Cardiac fibroblast (primary cell): ENCODE measurements around the gene FAM171A1.

Experiments used
- DNase-seq, 2 donors: peaks; one replicate each; pipeline versions ENCODE4 v3.0.0 to v3.0.0-alpha.2; 2010; ENCODE audit warnings: low read depth in 2 of 2
- H3K4me3 ChIP-seq, 2 donors: replicated peaks in 1 of 2; 1 replicate in 1 of 2; 2 replicates in 1 of 2; pipeline ENCODE4 v1.5.1; 2011; ENCODE audit warnings: low read depth in 2 of 2, low read length in 2 of 2, mild to moderate bottlenecking in 2 of 2, moderate library complexity in 1 of 2
- TF ChIP-seq, protein P1 (sequence below): IDR thresholded peaks from one replicate; pipeline ENCODE4 v1.5.1; 2011; ENCODE audit warnings: low read depth, mild to moderate bottlenecking, low read length, inconsistent platforms

The FAM171A1 gene

DNA sequence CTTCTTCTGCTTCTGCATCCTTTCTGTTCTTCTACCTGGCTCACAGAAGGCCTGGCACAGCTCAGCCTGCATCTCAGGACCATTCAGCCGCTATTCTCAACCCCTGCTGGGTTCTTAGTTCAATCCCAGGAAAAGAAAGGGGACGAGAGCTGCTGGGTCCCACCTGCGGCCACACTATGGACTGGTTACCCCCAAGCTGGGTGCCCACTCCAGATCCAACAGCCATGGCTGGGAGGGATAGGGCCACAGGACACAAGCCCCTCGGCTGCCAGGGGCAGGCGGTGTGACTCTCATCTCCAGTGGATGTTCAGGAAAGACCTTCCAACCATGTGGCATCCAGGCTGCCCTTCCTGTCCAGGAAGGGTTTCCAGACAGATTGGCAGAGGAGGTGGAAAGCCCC lies 105.0 kb downstream of the FAM171A1 start:
- H3K4me3 ChIP-seq, result no peak overlapping the region
- DNase-seq, result no peak
- TF ChIP-seq, protein P1, sequence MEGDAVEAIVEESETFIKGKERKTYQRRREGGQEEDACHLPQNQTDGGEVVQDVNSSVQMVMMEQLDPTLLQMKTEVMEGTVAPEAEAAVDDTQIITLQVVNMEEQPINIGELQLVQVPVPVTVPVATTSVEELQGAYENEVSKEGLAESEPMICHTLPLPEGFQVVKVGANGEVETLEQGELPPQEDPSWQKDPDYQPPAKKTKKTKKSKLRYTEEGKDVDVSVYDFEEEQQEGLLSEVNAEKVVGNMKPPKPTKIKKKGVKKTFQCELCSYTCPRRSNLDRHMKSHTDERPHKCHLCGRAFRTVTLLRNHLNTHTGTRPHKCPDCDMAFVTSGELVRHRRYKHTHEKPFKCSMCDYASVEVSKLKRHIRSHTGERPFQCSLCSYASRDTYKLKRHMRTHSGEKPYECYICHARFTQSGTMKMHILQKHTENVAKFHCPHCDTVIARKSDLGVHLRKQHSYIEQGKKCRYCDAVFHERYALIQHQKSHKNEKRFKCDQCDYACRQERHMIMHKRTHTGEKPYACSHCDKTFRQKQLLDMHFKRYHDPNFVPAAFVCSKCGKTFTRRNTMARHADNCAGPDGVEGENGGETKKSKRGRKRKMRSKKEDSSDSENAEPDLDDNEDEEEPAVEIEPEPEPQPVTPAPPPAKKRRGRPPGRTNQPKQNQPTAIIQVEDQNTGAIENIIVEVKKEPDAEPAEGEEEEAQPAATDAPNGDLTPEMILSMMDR, result no peak

DNA sequence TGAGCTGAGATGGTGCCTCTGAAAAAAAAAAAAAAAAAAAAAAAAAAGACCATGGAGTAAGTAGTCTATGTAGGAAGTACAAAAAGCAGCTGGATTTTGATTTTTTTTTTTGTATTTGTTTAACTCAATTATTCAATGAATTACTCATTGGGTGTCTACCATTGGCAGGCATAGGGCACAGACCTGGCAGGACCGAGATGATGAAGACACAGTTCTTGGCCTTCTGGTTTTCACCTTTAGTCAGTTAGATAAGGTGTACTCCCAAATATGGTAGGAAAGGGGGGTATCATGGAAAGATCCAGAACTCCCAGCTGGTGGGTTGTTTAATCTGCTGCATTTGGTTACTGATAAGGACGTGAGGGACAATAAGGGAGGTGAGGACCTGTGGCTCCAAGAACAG lies 105.5 kb downstream of the FAM171A1 start:
- no peak overlapping the region for H3K4me3 ChIP-seq
- DNase-seq, result no peak
- TF ChIP-seq, protein P1, result no peak

DNA sequence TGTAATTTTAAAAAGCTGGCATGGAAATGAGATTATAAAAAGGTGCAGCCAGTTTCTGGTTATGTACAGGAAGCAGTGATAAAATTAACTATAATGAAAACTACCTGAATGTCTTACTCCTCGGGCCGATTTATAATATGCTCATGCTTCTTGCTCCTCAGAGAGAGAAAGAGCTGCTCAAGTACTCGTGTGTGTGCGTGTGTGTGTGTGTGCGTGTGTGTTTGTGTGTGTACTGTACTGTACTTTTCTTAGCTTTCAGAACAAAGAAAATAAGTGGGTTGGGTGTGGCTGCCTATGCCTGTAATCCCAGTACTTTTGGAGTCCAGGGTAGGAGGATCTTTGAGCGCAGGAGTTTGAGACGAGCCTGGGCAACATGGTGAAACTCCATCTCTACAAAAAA lies 106.0 kb downstream of the FAM171A1 start:
- DNase-seq, result peak in 1 of 2 donors; percentile 23
- TF ChIP-seq, protein P1, result no peak
- no peak overlapping the region for H3K4me3 ChIP-seq

DNA sequence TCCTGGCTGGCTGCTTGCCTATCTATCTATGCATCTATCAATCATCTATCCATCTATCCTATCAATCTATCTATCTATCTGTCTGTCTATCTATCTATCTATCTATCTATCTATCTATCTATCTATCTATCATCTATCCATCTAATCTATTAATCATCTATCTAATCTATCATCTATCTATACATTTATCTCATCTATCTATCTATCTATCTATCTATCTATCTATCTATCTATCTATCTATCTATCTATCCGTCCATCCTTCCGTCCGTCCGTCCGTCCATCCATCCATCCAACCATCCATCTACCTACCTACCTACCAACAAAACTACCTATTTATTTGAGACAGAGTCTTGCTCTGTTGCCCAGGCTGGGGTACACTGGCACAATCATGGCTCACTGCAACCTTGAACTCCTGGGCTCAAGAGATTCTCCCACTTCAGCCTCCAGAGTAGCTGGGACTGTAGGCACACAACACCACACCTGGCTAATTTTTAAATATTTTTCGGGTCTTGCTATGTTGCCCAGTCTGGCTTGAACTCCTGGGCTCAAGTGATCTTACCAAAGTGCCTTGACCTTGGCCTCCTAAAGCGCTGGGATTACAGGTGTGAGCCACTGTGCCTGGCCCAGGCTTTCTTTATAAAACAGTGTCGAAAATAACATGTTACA lies 107.3 kb downstream of the FAM171A1 start:
- TF ChIP-seq, protein P1, result no peak
- H3K4me3 ChIP-seq, result no peak overlapping the region

DNA sequence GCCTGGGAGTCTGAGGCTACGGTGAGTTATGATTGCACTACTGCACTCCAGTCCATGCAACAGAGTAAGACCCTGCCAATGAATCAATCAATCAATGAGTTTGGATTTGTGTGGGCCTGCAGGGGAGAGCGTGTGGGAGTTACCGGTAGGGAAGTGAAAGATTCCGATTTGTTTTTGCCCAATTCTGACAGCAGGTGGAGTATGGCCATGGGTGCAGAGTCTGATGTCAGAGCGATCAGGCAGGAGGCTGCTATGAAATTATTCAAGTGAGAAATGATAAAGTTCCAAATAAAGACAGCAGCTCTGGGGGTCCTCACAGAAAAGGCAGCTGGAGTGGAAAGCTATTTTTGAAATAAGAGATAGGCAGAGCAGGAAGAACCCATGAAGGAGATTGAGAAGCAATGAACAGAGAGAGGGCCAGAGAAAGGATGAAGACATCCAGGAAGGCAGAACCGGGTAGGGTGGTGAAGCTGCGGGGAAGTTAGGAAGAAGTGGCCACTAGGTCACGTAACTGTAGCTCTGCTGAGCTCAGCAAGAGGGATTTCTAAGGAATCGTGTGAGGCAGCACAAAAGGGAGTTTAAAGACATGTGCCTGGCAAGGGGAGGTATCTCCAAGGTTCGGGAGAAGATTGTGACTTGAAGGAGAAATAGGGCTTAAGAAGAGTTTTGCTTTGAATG lies 108.9 kb downstream of the FAM171A1 start:
- TF ChIP-seq, protein P1, result peak; percentile 36
- H3K4me3 ChIP-seq, result no peak overlapping the region
- peak; percentile 52 to 67 for DNase-seq

More for the DNA sequence above, 107.3 kb downstream of the FAM171A1 start:
- DNase-seq, result no peak

DNA sequence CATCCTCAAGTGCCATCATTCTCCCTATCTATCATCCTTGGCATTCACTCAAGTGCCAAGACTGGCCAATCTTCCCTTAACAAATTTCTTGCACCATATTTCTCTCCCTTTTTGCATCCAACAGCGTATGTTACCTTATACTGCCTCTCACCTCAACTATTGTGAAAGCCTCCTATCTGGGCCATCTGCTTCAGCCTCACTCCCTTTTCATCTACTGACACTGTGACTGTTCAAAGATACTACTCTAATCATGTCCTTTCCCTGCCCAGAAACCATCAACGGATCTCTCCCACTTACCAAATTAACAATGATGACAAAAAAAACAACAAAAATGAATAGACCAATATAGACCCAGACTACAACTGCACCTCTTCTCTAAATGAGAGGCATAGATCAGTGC lies 112.0 kb downstream of the FAM171A1 start:
- TF ChIP-seq, protein P1, result no peak
- no peak for DNase-seq
- H3K4me3 ChIP-seq, result no peak overlapping the region
